Stimulated activated CD8-positive, alpha-beta memory T cell treated with anti-CD3 and anti-CD28 coated beads, Interleukin-15, amount 100 ng/mL, for 48 hours (primary cell): Measurements from ENCODE around the gene OSM.

Source experiments
- DNase-seq, 2 donors: peaks; one replicate each; pipeline ENCODE4 v3.0.0-alpha.2; 2020; ENCODE audit warnings: low read depth in 2 of 2

Gene OSM

GRCh38 chr22:30262917-30263741 is 3.5 kb downstream of the OSM start:
- peak; percentile 63 to 69 for DNase-seq

- DNase-seq = no peak
Observed at GRCh38 chr22:30262112-30262511, 4.5 kb downstream of the OSM start.

DNA sequence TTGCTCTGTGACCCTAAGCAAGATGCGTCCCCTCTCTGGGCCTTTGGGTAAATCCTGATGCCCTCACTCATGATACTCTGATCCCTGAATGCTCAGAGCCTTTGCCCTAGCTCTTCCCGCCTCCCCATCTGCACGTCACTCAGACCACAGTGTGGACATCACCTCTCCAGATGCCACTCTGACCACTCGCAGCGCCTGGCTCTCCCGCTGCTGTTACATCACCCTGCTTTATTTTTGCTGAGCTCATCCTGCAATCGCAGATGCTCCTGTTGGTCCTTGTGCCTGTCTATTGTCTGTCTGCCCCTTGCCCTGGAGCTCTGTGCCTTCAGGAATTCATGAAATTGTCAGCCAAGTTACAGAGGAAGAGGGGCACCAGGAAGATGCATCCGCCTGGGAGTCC is 5.5 kb downstream of the OSM start:
- no peak for DNase-seq

- DNase-seq = no peak
Observed at GRCh38 chr22:30260682-30261081, 6.0 kb downstream of the OSM start.

GRCh38 chr22:30260276-30260675 is 6.4 kb downstream of the OSM start:
- DNase-seq = no peak

DNA sequence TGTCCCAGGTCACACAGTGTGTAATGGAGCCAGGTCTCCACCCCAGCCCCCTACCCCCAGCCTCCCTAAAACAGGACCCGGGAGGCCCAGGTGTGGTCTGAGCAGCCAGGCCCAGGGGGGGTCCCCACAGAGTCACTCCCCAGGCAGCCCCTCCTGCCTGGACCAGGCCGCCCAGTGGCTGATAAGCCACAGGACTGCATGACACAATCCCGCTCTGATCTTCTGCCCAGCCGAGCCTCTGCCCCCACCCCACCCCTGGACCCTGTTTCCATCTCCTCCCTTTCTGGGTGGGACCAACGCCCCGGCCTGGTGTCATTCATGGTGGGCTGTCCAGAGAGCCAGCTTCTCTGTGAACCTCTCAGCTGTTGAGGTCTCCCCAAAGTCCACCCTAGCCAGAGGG is 12.3 kb downstream of the OSM start:
- DNase-seq = no peak

- DNase-seq = no peak
Observed at GRCh38 chr22:30253205-30253852, 13.3 kb downstream of the OSM start.

GRCh38 chr22:30252411-30253204 is 14.0 kb downstream of the OSM start:
- DNase-seq = no peak

GRCh38 chr22:30251711-30252110 is 14.9 kb downstream of the OSM start:
- DNase-seq = no peak

DNA sequence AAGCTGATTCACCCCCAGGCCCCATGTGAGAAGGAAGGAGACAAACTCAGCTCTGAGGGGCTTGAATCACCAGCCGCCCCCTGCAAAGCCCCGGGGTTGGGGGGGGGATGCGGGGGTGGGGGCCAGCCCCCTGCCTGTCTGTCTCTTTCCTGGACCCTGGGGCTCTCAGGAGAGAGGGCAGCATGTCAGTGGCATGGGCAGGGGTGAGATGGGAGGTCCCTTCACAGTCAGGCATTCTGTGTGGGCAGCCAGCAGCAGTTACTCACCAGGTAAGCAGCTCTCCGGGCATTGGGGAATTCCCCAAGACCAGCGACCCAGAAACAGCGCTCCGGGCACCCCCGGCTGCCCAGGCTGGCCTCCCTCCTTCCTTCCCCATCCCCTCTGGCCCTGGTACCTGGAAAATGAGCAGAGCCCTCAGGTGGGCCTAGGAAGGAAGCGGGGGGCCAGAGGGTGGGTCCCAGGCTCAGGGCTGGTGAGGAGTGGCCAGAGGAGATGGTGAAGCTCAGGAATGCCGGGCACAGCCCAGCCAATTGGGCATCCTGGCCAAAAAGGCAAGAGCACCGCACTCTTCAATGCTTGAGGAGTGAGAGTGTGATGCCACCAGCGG is 15.9 kb downstream of the OSM start:
- no peak for DNase-seq

DNA sequence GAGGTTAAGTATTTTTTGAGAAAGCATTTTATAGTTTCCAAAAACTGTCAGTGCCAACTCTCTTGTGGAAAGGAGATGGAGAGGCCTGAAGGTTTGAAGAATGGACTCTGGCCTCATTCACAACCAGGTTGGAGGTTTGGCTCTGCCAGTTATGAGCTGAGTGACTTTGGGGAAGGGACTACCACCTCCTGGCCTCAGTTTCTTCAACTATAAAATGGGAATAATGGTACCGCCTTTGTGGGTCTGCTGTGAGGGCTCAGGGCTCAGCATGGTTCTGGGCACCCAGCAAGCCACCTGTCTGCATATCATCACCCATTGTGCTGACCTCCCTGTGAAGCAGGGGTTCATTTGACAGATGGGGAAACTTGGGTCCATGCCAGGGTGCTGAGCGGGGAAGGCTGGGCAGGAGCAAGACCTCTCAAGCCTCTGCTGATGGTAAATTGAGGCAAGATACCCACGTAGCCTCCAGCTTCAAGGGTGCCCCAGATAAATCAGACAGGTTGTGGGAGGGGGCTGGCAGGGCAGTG is 16.5 kb downstream of the OSM start:
- no peak for DNase-seq

GRCh38 chr22:30249049-30250038 is 17.3 kb downstream of the OSM start:
- no peak for DNase-seq

GRCh38 chr22:30248484-30248883 is 18.2 kb downstream of the OSM start:
- no peak for DNase-seq

GRCh38 chr22:30247974-30248373 is 18.7 kb downstream of the OSM start:
- no peak for DNase-seq

DNA sequence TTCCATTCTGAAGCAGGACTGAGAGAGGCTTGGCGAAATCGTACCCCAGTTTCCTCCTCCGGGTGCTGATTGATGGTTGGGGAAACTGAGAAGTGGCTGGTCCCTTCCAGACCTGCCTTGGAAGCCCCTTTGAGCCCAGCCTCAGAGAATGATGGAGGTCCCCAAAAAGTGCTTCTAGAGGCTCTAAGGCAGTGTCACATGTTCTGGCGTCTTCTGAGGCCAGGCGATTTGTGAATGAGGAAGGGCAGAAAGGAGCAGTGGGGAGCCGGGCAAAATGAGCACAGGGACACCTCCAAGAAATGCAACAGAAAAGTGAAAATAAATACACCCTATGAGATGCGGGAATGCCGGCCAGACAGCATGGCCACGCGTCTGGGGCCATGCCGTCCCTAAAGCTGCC is 19.1 kb downstream of the OSM start:
- no peak for DNase-seq

DNA sequence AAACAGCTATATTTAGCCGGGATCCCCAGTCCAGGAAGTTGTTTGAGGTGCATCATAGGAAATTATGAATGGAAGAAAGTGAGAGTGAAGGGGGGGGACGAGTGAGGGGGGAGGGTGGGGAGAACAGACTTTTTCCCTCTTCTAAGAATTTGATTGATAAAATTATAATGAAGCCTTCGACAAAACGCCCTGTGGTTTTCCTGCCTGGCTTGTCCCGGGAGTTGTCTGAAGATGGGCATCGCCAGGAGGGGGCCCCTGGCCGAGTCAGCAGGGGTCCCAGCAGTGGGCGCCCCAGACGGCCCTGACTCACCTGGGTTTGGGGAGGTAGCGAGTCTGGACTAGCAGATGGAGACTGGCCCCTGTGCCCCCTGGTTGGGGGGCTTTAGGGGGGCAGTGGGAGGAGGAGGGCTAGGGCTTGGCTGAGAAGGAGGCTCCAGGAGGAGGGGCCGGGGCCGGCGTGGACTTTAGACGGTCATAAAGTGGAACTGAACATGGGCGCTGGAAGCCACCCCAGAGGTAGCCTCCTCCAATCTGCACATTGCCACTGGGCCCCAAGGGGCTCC is 19.8 kb downstream of the OSM start:
- no peak for DNase-seq

GRCh38 chr22:30245985-30246813 is 20.5 kb downstream of the OSM start, which contains the start of gene LIF:
TSS of gene LIF (minus strand) at chr22:30246759. CDS start at chr22:30246695, 64 bp downstream.
- peak in 1 of 2 donors; percentile 52 for DNase-seq

- no peak for DNase-seq
Observed at GRCh38 chr22:30245181-30245984, 21.3 kb downstream of the OSM start.
